ENCODE results near the gene TOMM7. TPM values are rescaled to one million over a fixed set of nuclear protein-coding genes. Genes with fewer than 3 reads are reported as not detected.
"Not testable (repeated sequence)": the region's sequence is repeated elsewhere in the genome, so short reads cannot be mapped to it uniquely, and the experiment has no call there.

The TOMM7 gene
- total RNA-seq, 4 donors from 2014 or later, result 141 to 303 (median 267) TPM

GRCh38 chr7:22851145-22851544, 28.5 kb upstream of the TOMM7 start:
- no peak for DNase-seq (ENCODE audit: extremely low spot score)
- Histone ChIP-seq H3K4me3 (no peak overlapping the region), H3K36me3 (no peaks in the 10 kb centered on the region), H3K27me3 (no peaks in the 10 kb centered on the region), H3K4me1 (peaks cover 15 to 34% (median 30%) of the 10 kb centered on the region in 4 donors), H3K27ac (replicated peaks in 1 of 4) (no peak overlapping the region), H3K9me3 (no peaks in the 10 kb centered on the region)
- intact Hi-C loops (cut with DNase I), result loop anchor here (5.0 to 10.0 kb wide), 3 partner anchors 96 to 286 kb away; partner anchors contain the start of gene HYCC1
- WGBS, result 52% methylated on average over 2 of the region's 2 CpGs
- no peak for TF ChIP-seq CTCF (IDR thresholded peaks at IDR 0.05)
- no peak for TF ChIP-seq POLR2AphosphoS5 (IDR thresholded peaks at IDR 0.05)
- TF ChIP-seq EP300 (IDR thresholded peaks at IDR 0.05), result no peak
- TF ChIP-seq POLR2A (IDR thresholded peaks at IDR 0.05; ENCODE audit: low read depth), result no peak

GRCh38 chr7:22850394-22850793, 27.7 kb upstream of the TOMM7 start:
- peaks cover 10 to 29% (median 23%) of the 10 kb centered on the region in 4 donors for H3K4me1 ChIP-seq
- not testable (repeated sequence) for H3K27me3 ChIP-seq; DNase-seq (ENCODE audit: extremely low spot score); H3K4me3 ChIP-seq; H3K9me3 ChIP-seq; H3K36me3 ChIP-seq; H3K27ac ChIP-seq (replicated peaks in 1 of 4)
- intact Hi-C loops (cut with DNase I), result loop anchor here (5.0 to 10.0 kb wide), 3 partner anchors 97 to 286 kb away; partner anchors contain the start of gene HYCC1
- 100% methylated on average over 1 of the region's 1 CpG for WGBS

GRCh38 chr7:22849662-22850061, 27.0 kb upstream of the TOMM7 start:
- no peaks in the 10 kb centered on the region for H3K27me3 ChIP-seq
- WGBS, result 77% methylated on average over 1 of the region's 1 CpG
- no peak overlapping the region for H3K4me3 ChIP-seq
- H3K9me3 ChIP-seq, result no peaks in the 10 kb centered on the region
- peak overlapping the region in 1 of 4 donors; percentile 42 for H3K27ac ChIP-seq (replicated peaks in 1 of 4)
- no peaks in the 10 kb centered on the region for H3K36me3 ChIP-seq
- TF ChIP-seq EP300 (IDR thresholded peaks at IDR 0.05) (no peak), CTCF (IDR thresholded peaks at IDR 0.05) (no peak), POLR2AphosphoS5 (IDR thresholded peaks at IDR 0.05) (no peak), POLR2A (IDR thresholded peaks at IDR 0.05; ENCODE audit: low read depth) (no peak)
- no peak for DNase-seq (ENCODE audit: extremely low spot score)
- peaks cover 8 to 22% (median 17%) of the 10 kb centered on the region in 4 donors for H3K4me1 ChIP-seq
- intact Hi-C loops (cut with DNase I), result loop anchor here (5.0 to 10.0 kb wide), 3 partner anchors 98 to 285 kb away; partner anchors contain the start of gene HYCC1

- 30% methylated on average over 2 of the region's 2 CpGs for WGBS
- H3K4me3 ChIP-seq, result no peak overlapping the region
- intact Hi-C loops (cut with DNase I), result no loop called here
- DNase-seq (ENCODE audit: extremely low spot score), result no peak
- no peaks in the 10 kb centered on the region for H3K36me3 ChIP-seq
- H3K9me3 ChIP-seq, result no peaks in the 10 kb centered on the region
- no peaks in the 10 kb centered on the region for H3K27me3 ChIP-seq
- peak overlapping the region in 1 of 4 donors; percentile 42 for H3K27ac ChIP-seq (replicated peaks in 1 of 4)
- H3K4me1 ChIP-seq, result peaks cover 8 to 21% (median 18%) of the 10 kb centered on the region in 4 donors
- TF ChIP-seq EP300 (IDR thresholded peaks at IDR 0.05), result no peak
- no peak for TF ChIP-seq CTCF (IDR thresholded peaks at IDR 0.05)
- no peak for TF ChIP-seq POLR2A (IDR thresholded peaks at IDR 0.05; ENCODE audit: low read depth)
- TF ChIP-seq POLR2AphosphoS5 (IDR thresholded peaks at IDR 0.05), result no peak
These were observed 26.5 kb upstream of the TOMM7 start for GRCh38 chr7:22849172-22849571.

GRCh38 chr7:22846961-22847360, 24.3 kb upstream of the TOMM7 start:
- Histone ChIP-seq H3K4me3 (no peak overlapping the region), H3K36me3 (no peaks in the 10 kb centered on the region), H3K27ac (replicated peaks in 1 of 4) (no peak overlapping the region), H3K9me3 (no peaks in the 10 kb centered on the region), H3K4me1 (peaks cover 4 to 31% (median 21%) of the 10 kb centered on the region in 4 donors), H3K27me3 (no peaks in the 10 kb centered on the region)
- DNase-seq (ENCODE audit: extremely low spot score), result no peak
- intact Hi-C loops (cut with DNase I), result no loop called here
- TF ChIP-seq CTCF (IDR thresholded peaks at IDR 0.05) (no peak), EP300 (IDR thresholded peaks at IDR 0.05) (no peak), POLR2A (IDR thresholded peaks at IDR 0.05; ENCODE audit: low read depth) (no peak), POLR2AphosphoS5 (IDR thresholded peaks at IDR 0.05) (no peak)
- WGBS, result 94% methylated on average over 1 of the region's 1 CpG
